KOPT-K1 (cell line): ENCODE results near the gene CDH19.
"Not testable (repeated sequence)": the region's sequence is repeated elsewhere in the genome, so short reads cannot be mapped to it uniquely, and the experiment has no call there.

Experiments
- H3K27ac ChIP-seq: fragments of 200-600 bp; sonication (generic); 2 replicates; pipeline ENCODE4 v1.5.1; 2016; ENCODE audit warnings: antibody characterized with exemption, mild to moderate bottlenecking, low read depth, low read length; ENCODE audit not compliant: poor library complexity, severe bottlenecking
- H3K36me3 ChIP-seq: fragments of 200-600 bp; sonication (generic); 2 replicates; pipeline ENCODE4 v1.5.1; 2017; ENCODE audit warnings: antibody characterized with exemption, mild to moderate bottlenecking, low read length, moderate library complexity; ENCODE audit not compliant: insufficient read depth
- H3K9me3 ChIP-seq: fragments of 200-600 bp; sonication (generic); 2 replicates; pipeline ENCODE4 v1.5.1; 2017; ENCODE audit warnings: antibody characterized with exemption, low read length, mild to moderate bottlenecking; ENCODE audit not compliant: insufficient read depth, poor library complexity, severe bottlenecking

The CDH19 gene

DNA sequence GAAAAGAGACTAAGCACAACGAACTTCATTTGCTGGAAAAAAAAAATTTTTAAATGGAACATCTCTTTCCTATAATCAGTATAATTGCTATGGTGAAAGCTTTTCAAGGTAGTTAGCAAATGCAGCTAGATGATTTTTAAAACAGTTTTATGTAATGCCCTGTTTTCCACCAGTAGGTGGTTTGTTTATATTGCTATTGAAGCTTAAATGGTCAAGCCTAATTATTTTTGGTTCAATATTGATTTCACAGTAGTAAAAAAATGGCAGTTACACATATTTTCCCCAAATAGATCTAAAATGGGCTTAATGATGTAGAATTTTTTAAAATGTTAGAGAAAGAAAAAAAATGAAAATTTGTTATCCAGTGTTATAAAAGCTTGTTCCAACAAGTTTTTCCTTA is 70.2 kb downstream of the CDH19 start:
- H3K36me3 ChIP-seq: no peaks in the 10 kb centered on the region
- H3K27ac ChIP-seq: no peak overlapping the region
- H3K9me3 ChIP-seq: no peaks in the 10 kb centered on the region

DNA sequence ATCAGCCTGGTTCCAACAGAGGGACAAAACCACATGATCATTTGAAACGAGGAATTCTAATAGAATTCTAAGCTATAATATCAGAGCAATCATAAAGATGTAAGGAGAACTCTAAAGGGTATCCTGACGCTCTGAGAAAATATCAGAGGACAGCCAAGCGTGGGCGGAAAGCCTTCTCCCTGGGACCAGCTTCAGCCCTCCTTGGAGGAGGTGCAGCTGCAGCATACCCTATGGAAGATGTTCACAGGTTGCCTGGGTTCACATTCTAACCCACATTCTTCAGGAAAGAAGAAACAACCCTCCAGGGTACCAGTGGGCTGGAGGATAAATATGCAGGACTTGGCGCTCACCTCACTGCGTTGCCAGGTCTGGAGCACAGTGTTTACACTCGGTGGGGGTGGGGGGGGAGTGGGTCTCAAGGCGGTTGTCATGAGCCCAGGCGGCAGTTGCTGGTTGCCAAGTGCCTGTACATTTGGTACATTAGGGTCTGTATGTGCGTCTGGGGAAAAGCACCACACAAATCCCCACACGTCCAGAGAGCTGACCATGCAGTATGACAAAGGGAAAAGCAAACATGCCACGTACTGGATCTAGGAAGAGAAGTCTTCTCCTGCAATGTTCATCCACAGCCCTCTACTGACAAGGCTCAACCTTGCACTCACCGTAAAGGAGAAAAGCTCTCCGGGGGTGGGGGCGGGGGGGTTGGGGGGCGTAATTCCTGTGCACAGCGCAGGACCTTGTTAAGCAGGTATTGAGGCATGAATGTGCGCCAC is 80.5 kb downstream of the CDH19 start:
- no peaks in the 10 kb centered on the region for H3K9me3 ChIP-seq
- no peak overlapping the region for H3K27ac ChIP-seq
- H3K36me3 ChIP-seq: no peaks in the 10 kb centered on the region

DNA sequence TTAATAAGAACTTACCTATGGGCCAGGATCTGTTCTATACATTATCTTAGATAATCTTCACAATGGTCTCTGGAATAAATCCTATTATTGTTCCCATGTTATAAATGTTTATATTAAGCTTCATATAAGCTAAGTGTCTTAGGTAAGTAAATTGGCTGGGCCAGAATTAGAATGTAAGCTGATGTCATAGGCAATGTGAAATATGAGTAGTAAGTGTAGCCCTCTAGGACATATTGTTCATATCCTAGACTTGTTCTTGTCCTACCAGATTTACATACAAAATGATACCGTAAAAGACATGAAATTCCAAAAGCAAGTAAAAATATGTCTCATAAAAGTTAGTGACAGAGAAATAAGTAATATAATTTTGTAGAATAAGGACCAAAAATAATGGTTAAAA is 89.9 kb downstream of the CDH19 start:
- Histone ChIP-seq H3K9me3 (no peaks in the 10 kb centered on the region), H3K36me3 (no peaks in the 10 kb centered on the region), H3K27ac (no peak overlapping the region)

DNA sequence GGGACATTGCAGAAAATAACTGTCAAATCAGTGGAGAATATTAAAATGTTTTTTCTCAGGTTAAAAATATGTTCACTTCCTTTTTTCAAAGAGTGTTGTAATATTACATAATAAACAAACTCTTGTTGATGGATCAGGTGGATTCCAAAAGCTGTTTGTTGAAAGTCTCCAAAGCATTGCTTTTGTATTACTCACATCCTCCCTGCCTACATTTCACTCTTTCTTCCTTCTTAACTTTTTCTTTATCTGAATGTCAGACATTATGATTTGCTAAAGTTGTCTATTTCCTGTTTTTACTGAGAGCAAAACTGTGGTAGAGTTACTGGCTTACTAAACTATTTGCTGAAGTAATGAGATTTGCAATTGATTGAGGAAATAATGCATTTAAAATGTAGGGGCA is 92.1 kb downstream of the CDH19 start:
- no peak overlapping the region for H3K27ac ChIP-seq
- H3K36me3 ChIP-seq: no peaks in the 10 kb centered on the region
- no peaks in the 10 kb centered on the region for H3K9me3 ChIP-seq

DNA sequence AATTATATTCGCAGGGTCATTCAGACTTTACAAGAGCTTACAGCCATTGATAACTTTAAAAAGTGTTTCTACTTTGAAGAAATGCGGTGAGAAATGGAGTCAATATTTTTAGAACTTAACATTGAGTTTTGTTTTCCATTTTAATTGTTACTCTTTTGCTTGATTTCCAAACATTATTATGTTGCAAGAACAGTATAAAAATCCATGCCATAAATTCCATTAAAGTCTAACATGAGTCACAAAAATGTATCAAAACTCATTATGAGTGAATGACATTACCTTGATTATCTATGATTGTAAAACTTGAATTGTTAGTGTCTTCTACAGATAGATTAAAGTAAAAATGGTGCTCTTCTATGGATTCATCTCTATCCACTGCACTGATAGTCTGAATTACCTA is 92.6 kb downstream of the CDH19 start:
- Histone ChIP-seq H3K36me3 (no peaks in the 10 kb centered on the region), H3K27ac (no peak overlapping the region), H3K9me3 (no peaks in the 10 kb centered on the region)

DNA sequence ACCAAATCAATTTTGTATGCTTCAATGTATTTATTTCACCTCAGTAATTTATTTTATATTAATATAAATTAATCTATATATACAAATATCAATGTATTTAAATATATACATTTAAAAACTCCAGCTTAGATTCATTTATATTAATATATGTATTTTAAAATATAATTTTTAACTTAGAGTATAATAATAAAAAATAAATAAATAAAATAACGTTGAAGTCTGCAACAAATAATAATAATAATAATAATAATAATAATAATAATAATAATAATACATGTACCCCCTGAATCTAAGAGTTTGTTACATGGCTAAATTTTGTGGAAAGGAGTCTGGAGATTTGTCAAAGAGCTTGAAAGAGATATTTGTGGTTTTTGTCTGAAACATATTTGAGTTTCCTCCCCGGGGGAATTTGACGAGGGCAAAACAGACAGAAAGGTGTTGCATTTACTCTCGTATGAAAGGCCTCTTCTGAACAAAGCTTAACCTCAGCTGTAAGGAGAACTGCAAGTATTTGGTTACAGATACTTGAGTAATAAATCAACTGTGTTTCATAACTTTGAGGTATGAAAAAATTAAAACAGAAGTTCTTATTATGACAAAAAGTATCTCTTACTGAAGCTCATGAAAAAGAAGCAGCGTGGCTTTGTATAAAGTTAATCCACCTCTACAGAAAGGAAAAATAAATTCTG is 93.4 kb downstream of the CDH19 start:
- H3K27ac ChIP-seq: no peak overlapping the region
- H3K36me3 ChIP-seq: no peaks in the 10 kb centered on the region
- no peaks in the 10 kb centered on the region for H3K9me3 ChIP-seq

DNA sequence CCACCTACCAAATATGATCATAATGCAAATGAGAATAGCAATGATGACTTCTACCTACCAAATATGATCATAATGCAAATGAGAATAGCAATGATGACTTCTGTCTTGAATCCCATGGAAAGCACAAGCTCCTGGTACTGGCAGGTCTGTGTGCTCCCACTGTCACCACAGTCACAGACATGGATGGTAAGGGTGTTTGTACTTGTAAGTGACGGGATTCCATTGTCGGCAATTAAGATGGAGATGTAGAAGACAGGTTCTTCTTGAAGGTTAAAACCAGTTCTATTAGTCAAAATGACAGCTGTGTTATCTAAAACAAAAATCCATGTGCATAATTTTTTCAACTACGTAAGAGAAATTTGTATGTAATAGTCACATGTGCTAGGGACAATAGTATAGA is 95.0 kb downstream of the CDH19 start:
- Histone ChIP-seq H3K27ac (no peak overlapping the region), H3K36me3 (no peaks in the 10 kb centered on the region), H3K9me3 (no peaks in the 10 kb centered on the region)

DNA sequence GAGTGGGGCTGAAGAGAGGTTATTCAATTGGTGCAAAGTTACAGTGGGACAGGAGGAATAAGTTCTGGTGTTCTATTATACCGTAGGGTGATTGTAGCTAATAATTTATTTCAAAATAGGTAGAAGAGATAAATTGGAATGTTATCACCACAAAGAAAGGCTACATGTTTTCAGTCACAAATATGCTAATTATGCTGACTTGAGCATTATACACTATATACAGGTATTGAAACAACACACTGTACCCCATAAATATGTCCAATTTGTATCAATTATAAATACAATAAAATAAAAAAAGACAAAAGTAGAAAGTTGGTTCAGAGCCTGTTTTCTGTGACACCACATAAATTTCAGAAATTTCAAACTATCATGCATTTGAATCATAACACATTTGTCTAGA is 97.7 kb downstream of the CDH19 start:
- Histone ChIP-seq H3K36me3 (no peaks in the 10 kb centered on the region), H3K9me3 (no peaks in the 10 kb centered on the region), H3K27ac (no peak overlapping the region)

DNA sequence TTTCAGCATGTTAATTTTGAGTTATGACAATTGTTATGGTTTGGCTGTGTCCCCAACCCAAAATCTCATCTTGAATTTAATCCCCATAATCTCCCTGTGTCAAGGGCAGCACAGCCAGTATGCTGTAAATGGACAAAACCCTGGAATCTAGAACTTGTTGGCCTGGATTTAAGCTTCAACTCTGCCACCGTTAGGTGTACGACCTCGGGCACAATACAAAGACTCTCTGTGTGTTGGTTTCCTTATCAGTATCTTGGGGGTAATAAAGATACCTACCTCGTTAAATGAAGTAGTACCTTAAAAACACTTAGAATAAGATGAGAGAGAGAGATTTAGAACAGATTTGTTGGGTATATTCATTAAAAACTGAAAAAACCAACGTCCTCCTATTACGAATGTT is 106.5 kb downstream of the CDH19 start:
- H3K9me3 ChIP-seq: no peaks in the 10 kb centered on the region
- H3K36me3 ChIP-seq: no peaks in the 10 kb centered on the region
- no peak overlapping the region for H3K27ac ChIP-seq

DNA sequence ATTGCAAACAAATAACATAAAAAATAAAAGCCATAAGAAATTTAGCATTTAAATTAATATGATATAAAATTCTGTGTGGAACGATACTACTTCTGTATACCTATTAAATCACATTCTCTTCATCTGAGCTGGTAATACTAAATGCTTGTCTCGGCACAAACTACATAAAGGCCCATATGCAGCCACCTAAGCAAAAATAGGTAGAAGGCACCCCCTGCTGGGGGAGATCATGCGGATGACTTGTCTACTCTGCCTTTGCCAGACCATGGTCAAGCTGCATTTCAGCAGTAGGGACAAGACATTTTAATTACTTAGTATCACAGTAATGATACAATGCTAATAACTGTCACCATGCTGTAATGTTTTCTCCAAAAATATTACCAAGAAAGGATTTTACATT is 108.0 kb downstream of the CDH19 start:
- H3K36me3 ChIP-seq: no peaks in the 10 kb centered on the region
- no peaks in the 10 kb centered on the region for H3K9me3 ChIP-seq
- no peak overlapping the region for H3K27ac ChIP-seq

DNA sequence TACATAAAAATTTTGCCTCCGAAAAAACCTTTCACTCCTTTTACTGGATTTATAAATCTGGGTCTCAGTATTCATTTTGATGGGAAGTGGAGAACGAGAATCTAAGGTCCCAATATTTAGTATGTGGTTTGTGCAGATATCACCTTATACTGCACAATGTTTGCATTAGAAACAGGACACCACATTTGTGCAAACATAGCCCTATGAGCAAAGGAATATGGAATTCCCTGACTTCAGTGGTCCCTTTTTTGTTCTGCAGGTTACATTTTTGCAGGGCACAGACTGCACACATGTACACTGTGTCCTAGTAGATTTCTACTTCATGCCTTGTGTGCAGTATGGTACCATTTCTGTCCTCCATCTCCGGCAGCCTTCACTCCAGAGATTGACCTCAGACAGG is 130.0 kb downstream of the CDH19 start:
- H3K36me3 ChIP-seq: no peaks in the 10 kb centered on the region
- H3K27ac ChIP-seq: no peak overlapping the region
- no peaks in the 10 kb centered on the region for H3K9me3 ChIP-seq

DNA sequence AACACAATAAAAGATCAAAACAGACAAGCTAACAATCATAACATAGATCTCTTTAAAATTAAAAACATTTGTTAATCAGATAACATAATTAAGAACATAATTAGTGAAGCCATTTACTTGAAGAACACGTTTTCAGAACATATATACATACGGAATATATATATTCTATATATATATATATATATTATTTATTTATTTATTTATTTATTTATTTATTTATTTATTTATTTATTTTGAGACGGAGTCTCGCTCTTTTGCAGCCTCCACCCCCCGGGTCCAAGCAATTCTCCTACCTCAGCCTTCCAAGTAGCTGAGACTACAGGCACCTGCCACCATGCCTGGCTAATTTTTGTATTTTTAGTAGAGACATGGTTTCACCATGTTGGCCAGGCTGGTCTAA is 137.7 kb downstream of the CDH19 start:
- not testable (repeated sequence) for H3K36me3 ChIP-seq, H3K27ac ChIP-seq

DNA sequence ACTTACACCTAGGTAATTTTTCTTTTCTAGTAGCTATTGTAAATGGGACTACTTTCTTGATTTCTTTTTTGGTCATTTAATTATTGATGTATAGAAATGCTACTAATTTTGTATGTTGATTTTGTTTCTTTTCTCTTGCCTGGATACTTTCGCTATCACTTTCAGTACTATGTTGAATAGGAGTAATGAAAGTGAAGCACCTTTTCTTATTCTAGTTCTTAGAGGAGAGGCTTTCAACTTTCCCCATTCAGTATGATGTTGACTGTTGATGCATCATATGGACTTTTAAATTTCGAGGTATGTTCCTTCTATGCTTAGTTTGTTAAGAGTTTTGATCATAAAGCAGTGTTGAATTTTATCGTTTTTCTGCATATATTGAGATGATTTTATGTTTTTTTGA is 142.5 kb downstream of the CDH19 start:
- H3K27ac ChIP-seq: no peak overlapping the region
- H3K9me3 ChIP-seq: no peaks in the 10 kb centered on the region
- H3K36me3 ChIP-seq: no peaks in the 10 kb centered on the region

More for the DNA sequence above, 137.7 kb downstream of the CDH19 start:
- not testable (repeated sequence) for H3K9me3 ChIP-seq

DNA sequence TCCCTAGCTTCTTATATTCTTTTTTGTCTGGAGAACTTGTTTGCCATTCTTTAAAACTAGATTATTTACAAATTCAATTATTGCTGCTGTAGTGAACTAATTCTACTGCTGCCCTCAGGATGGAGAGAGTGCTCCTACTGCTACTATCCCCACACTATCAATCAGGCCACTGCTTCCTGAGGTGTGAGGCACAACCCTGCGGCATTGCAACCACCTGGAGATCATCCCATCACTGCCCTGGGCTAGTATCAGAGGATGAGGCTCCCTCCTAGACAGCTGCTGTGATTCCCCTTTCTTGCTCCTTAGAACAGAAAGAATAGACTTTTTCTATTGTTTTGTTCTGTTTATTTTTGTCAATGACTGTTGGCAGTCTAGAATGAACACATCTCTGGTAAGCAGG is 146.6 kb downstream of the CDH19 start:
- H3K27ac ChIP-seq: no peak overlapping the region
- H3K36me3 ChIP-seq: no peaks in the 10 kb centered on the region
- H3K9me3 ChIP-seq: no peaks in the 10 kb centered on the region
